Measurements from ENCODE around the gene E2F3. TPM values are rescaled to one million over a fixed set of nuclear protein-coding genes. Genes with fewer than 3 reads are reported as not detected.

Gene E2F3
- total and polyA plus RNA-seq, 8 donors: 0.58 to 11.6 (median 3.3) TPM

DNA sequence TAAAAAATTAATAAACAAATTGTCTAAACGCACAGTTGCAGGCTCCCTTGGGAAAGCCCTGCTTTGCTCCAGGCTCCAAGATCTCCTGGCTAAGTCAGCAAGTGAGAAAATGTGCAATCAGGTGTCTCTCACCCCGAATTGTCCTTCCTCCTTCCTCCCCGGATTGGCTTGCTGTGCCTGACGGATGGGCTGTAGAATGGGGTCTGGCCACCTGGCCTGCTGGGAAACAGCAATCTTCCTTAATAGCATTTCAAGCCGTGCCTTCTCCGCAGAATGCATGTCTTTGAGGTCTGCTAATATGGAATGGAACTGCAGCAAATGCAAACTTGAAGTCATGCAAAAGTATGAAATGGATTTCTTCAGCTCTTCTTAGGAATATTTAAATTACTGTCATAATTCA lies 88.9 kb downstream of the E2F3 start:
- Histone ChIP-seq H3K36me3 (peaks cover 6 to 44% (median 40%) of the 10 kb centered on the region in 4 donors), H3K9me3 (no peaks in the 10 kb centered on the region), H3K4me1 (no peaks in the 10 kb centered on the region), H3K4me3 (no peak overlapping the region), H3K27me3 (no peaks in the 10 kb centered on the region), H3K27ac (no peak overlapping the region)
- whole genome bisulfite sequencing, 5 donors: 93 to 96% (median 94%) methylated on average over 6 of the region's 6 CpGs
- no peak for TF ChIP-seq EP300 (IDR thresholded peaks at IDR 0.05)
- DNase-seq: no peak
- intact Hi-C loops (cut with DNase I; ENCODE audit: low total_unique reads): no loop called here

DNA sequence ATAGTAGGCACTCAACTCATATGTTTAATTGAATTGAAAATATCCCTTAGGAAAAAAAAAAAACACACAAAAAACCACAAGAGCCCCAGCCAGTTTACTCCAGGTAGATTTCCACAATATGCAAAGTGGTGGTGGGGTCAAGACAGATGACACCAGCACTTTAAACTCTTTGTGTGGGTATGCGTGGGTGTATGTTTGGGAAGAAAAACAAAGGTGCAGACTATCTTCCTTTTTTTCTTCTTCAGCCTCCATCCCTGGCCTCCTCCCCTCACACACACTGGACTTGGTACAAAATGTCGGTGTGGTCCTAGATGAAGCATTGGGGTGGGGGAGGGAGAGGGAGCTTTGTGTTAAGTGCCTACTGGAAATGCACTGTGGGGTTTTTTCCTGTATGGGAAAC lies 90.4 kb downstream of the E2F3 start:
- H3K36me3 ChIP-seq: peaks cover 6 to 40% (median 38%) of the 10 kb centered on the region in 4 donors
- TF ChIP-seq EP300 (IDR thresholded peaks at IDR 0.05): no peak
- no peak for TF ChIP-seq POLR2A (IDR thresholded peaks at IDR 0.05)
- TF ChIP-seq POLR2AphosphoS5 (IDR thresholded peaks at IDR 0.05): no peak
- TF ChIP-seq, protein P1, sequence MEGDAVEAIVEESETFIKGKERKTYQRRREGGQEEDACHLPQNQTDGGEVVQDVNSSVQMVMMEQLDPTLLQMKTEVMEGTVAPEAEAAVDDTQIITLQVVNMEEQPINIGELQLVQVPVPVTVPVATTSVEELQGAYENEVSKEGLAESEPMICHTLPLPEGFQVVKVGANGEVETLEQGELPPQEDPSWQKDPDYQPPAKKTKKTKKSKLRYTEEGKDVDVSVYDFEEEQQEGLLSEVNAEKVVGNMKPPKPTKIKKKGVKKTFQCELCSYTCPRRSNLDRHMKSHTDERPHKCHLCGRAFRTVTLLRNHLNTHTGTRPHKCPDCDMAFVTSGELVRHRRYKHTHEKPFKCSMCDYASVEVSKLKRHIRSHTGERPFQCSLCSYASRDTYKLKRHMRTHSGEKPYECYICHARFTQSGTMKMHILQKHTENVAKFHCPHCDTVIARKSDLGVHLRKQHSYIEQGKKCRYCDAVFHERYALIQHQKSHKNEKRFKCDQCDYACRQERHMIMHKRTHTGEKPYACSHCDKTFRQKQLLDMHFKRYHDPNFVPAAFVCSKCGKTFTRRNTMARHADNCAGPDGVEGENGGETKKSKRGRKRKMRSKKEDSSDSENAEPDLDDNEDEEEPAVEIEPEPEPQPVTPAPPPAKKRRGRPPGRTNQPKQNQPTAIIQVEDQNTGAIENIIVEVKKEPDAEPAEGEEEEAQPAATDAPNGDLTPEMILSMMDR (IDR thresholded peaks at IDR 0.05): no peak

DNA sequence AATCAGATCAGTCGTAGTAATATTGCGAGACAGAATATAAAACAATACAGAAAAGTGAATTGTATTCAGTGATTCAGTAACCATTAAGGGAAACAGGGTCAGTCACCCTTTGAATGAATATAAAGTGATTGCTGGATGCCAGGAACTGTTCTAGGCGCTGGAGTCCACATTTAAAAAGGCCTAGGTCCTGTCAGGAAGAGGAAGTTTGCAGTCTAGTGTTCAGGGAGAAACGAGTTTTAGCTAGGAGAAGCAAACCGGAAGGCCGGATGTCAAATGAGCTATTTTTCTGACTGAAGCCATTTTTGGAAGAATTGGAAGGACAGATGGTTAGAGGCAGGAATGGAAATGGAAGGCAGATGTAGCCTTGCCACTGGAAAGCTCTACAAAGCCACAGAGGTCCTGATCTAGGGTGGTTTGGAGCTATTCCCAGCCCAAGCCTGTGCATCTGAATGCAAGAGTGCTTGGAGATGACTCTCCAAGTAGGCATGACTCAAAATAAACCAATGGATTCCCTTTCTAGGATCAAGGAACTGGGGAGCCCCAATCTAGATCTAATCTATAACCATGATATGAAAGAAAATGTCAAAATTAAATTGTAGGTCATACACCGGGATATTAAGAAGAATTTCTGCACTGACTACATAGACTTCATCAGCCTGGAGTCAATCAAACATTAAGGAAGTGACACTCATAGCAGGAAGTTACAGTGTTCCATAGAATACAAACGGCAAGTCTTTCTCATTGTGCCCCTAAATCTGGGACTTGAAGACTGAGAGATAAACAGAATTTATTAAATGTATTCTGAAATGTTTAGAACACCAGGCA lies 95.7 kb downstream of the E2F3 start:
- DNase-seq: no peak
- H3K4me3 ChIP-seq: no peak overlapping the region
- TF ChIP-seq POLR2A (IDR thresholded peaks at IDR 0.05): no peak
- TF ChIP-seq, protein P1 (IDR thresholded peaks at IDR 0.05): no peak
- H3K4me1 ChIP-seq: no peaks in the 10 kb centered on the region
- H3K27ac ChIP-seq: no peak overlapping the region
- WGBS, 5 donors: 63 to 83% (median 77%) methylated on average over 8 of the region's 8 CpGs
- H3K27me3 ChIP-seq: no peaks in the 10 kb centered on the region
- no peaks in the 10 kb centered on the region for H3K36me3 ChIP-seq
- no peaks in the 10 kb centered on the region for H3K9me3 ChIP-seq
- intact Hi-C loops (cut with DNase I; ENCODE audit: low total_unique reads): no loop called here

More for the DNA sequence above, 90.4 kb downstream of the E2F3 start:
- Histone ChIP-seq H3K4me3 (no peak overlapping the region), H3K27me3 (no peaks in the 10 kb centered on the region), H3K4me1 (no peaks in the 10 kb centered on the region), H3K27ac (no peak overlapping the region), H3K9me3 (no peaks in the 10 kb centered on the region)
- no peak for DNase-seq
- intact Hi-C loops (cut with DNase I; ENCODE audit: low total_unique reads): no loop called here
- WGBS, 5 donors: 83 to 92% (median 87%) methylated on average over 2 of the region's 2 CpGs

DNA sequence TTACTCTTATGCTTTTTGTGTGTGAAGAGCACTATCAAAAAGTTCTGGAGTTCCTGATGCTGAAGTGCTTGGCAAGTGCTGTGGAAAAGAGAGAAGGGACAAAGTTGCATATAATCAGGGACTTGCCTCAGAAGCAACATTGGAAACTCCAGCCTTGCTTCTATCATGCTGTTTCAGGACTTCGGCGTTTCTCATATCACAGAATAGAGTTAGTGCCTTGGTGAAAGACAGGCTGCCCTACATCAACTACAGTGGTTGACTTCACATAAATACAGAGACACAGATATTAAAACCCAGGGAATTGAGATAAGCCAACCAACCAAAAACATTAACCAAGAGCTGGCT lies 96.3 kb downstream of the E2F3 start:
- DNase-seq: no peak
- intact Hi-C loops (cut with DNase I; ENCODE audit: low total_unique reads): no loop called here
- no peak overlapping the region for H3K27ac ChIP-seq
- H3K4me1 ChIP-seq: no peaks in the 10 kb centered on the region
- 83 to 96% (median 91%) methylated on average over 2 of the region's 2 CpGs for WGBS, 5 donors
- no peak for TF ChIP-seq EP300 (IDR thresholded peaks at IDR 0.05)
- TF ChIP-seq, protein P1 (IDR thresholded peaks at IDR 0.05): no peak
- TF ChIP-seq POLR2AphosphoS5 (IDR thresholded peaks at IDR 0.05): no peak
- no peak for TF ChIP-seq POLR2A (IDR thresholded peaks at IDR 0.05)
- H3K27me3 ChIP-seq: no peaks in the 10 kb centered on the region
- H3K4me3 ChIP-seq: no peak overlapping the region
- H3K9me3 ChIP-seq: no peaks in the 10 kb centered on the region
- H3K36me3 ChIP-seq: no peaks in the 10 kb centered on the region

DNA sequence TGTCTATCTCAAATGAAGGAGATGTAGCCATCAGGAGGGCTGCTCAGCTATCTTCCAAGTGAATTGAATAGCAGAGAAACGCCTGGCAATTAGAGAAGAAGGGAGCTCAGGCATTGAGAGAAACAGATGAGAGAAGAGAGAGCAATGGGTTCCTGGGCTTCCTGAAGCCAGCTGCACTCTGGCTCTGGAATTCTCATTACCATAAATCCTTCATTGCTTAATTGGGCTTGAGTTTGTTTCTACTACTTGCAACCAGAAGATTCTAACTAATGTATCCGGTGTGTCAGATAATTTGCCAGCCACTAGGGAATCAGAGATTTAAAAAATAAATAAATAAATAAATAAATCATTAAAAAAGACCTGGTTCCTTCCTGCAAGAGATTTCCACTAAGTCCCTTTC lies 107.5 kb downstream of the E2F3 start:
- WGBS, 5 donors: 65 to 84% (median 70%) methylated on average over 2 of the region's 2 CpGs
- no peak overlapping the region for H3K27ac ChIP-seq
- peaks cover 0 to 8% (median 0%) of the 10 kb centered on the region in 3 donors for H3K27me3 ChIP-seq
- no peaks in the 10 kb centered on the region for H3K36me3 ChIP-seq
- no peak for DNase-seq
- no peak for TF ChIP-seq POLR2A (IDR thresholded peaks at IDR 0.05)
- TF ChIP-seq, protein P1 (IDR thresholded peaks at IDR 0.05): no peak
- TF ChIP-seq POLR2AphosphoS5 (IDR thresholded peaks at IDR 0.05): no peak
- TF ChIP-seq EP300 (IDR thresholded peaks at IDR 0.05): no peak
- no peaks in the 10 kb centered on the region for H3K9me3 ChIP-seq
- no peaks in the 10 kb centered on the region for H3K4me1 ChIP-seq
- intact Hi-C loops (cut with DNase I; ENCODE audit: low total_unique reads): no loop called here
- H3K4me3 ChIP-seq: no peak overlapping the region

All from stomach (tissue), 9 donors.